Keratinocyte (primary cell): ENCODE results near the gene CA4. TPM values are rescaled to one million over a fixed set of nuclear protein-coding genes. Genes with fewer than 3 reads are reported as not detected.
A peak's percentile ranks its signal among the peaks of the same experiment; 100 is the strongest.

ENCODE experiments used
- DNase-seq: peaks from one replicate; pipeline ENCODE4 v3.0.0-alpha.2; 2011; ENCODE audit warnings: low read depth, missing footprints, low spot score
- FAIRE-seq: peaks from 2 replicates; lab custom pipeline; 2011; peaks lifted over from hg19 to GRCh38; lab: Jason Lieb, UNC
- H2AFZ ChIP-seq: 2 replicates; pipeline ENCODE4 v1.6.0; 2012; ENCODE audit warnings: low read length, control low read depth, inconsistent platforms; ENCODE audit not compliant: control insufficient read depth
- H3K27ac ChIP-seq: 2 replicates; pipeline ENCODE4 v1.5.1; 2011; ENCODE audit warnings: low read length; ENCODE audit not compliant: control insufficient read depth, insufficient read depth
- H3K27me3 ChIP-seq: 3 replicates; pipeline ENCODE4 v1.6.0; 2011; ENCODE audit warnings: low read length; ENCODE audit not compliant: control insufficient read depth, insufficient read depth; ENCODE audit errors: extremely low read depth
- H3K36me3 ChIP-seq, 2 experiments: 2 replicates in 1 of 2; 3 replicates in 1 of 2; pipeline ENCODE4 v1.5.1; 2011; ENCODE audit warnings: low read length in 2 of 2, mild to moderate bottlenecking in 1 of 2; ENCODE audit not compliant: control insufficient read depth in 2 of 2, insufficient read depth in 2 of 2; ENCODE audit errors: extremely low read depth in 1 of 2
- H3K4me1 ChIP-seq: 3 replicates; pipeline ENCODE4 v1.5.1; 2011; ENCODE audit warnings: low read length; ENCODE audit not compliant: control insufficient read depth, insufficient read depth; ENCODE audit errors: extremely low read depth
- H3K4me2 ChIP-seq: 3 replicates; pipeline ENCODE4 v1.6.0; 2011; ENCODE audit warnings: low read depth, low read length; ENCODE audit not compliant: control insufficient read depth, insufficient read depth; ENCODE audit errors: extremely low read depth
- H3K4me3 ChIP-seq, 3 experiments: fragments of 200-600 bp in 1 of 3; sonication (generic) in 1 of 3; 2 replicates in 2 of 3; 3 replicates in 1 of 3; pipeline ENCODE4 v1.5.1; 2011 to 2016; ENCODE audit warnings: low read length in 3 of 3, mild to moderate bottlenecking in 3 of 3, control low read depth in 2 of 3, inconsistent platforms in 1 of 3, low read depth in 1 of 3, mixed read lengths in 1 of 3, mixed run types in 1 of 3, moderate library complexity in 1 of 3; ENCODE audit not compliant: control insufficient read depth in 2 of 3, insufficient read depth in 2 of 3; ENCODE audit errors: extremely low read depth in 1 of 3
- H3K79me2 ChIP-seq: 2 replicates; pipeline ENCODE4 v1.6.0; 2012; ENCODE audit warnings: low read length; ENCODE audit not compliant: control insufficient read depth, insufficient read depth
- H3K9ac ChIP-seq: 3 replicates; pipeline ENCODE4 v1.6.0; 2011; ENCODE audit warnings: low read length; ENCODE audit not compliant: control insufficient read depth, insufficient read depth; ENCODE audit errors: extremely low read depth
- H3K9me1 ChIP-seq: 3 replicates; pipeline ENCODE4 v1.6.0; 2011; ENCODE audit warnings: low read length; ENCODE audit not compliant: control insufficient read depth, insufficient read depth; ENCODE audit errors: extremely low read depth
- H3K9me3 ChIP-seq: 2 replicates; pipeline ENCODE4 v1.5.1; 2012; ENCODE audit warnings: low read depth, low read length; ENCODE audit not compliant: control insufficient read depth
- H4K20me1 ChIP-seq: 3 replicates; pipeline ENCODE4 v1.6.0; 2011; ENCODE audit warnings: low read length; ENCODE audit not compliant: control insufficient read depth, insufficient read depth; ENCODE audit errors: extremely low read depth
- EZH2 ChIP-seq: IDR thresholded peaks from one replicate; pipeline ENCODE4 v1.6.1; 2012; ENCODE audit warnings: inconsistent platforms, mild to moderate bottlenecking, low read length, moderate library complexity
- dilution Hi-C: fragments of 300-500 bp; cut with MboI; formaldehyde crosslinking; loops from one replicate; pipeline ENCODE4 v1.7.0; 2020; ENCODE audit warnings: low sequenced_read_pairs; ENCODE audit not compliant: extremely low pct_ligation_motif_present
- polyA plus RNA-seq, 5 experiments: library from polyadenylated mRNA; depleted of rRNA in 3 of 5; stranded (reverse) in 3 of 5; stranded (forward) in 1 of 5; unstranded in 1 of 5; fragments of >200 nt; gene quantifications; 1 replicate in 1 of 5; 2 replicates in 3 of 5; 3 replicates in 1 of 5; pipeline versions ENCODE4 v1.2.1 to v1.2.3, GENCODE V29; 2011 to 2012; ENCODE audit warnings: missing spikeins in 2 of 5, low read depth in 1 of 5, low replicate concordance in 1 of 5
- TF ChIP-seq, protein P1 (sequence below), 3 experiments: IDR thresholded peaks in 1 of 3; conservative IDR thresholded peaks in 1 of 3; optimal IDR thresholded peaks in 1 of 3; 2 replicates in 2 of 3; 3 replicates in 1 of 3; pipeline versions ENCODE3 to v1.5.1; 2011; ENCODE audit warnings: low read length in 3 of 3, mild to moderate bottlenecking in 3 of 3, moderate library complexity in 2 of 3, control low read depth in 1 of 3, inconsistent platforms in 1 of 3; ENCODE audit not compliant: insufficient read depth in 2 of 3; ENCODE audit errors: extremely low read depth in 1 of 3

Gene CA4
- polyA plus RNA-seq, 1 donor (not counting 4 experiments of a cell fraction or from before 2014, with no cell fraction given), result not detected

DNA sequence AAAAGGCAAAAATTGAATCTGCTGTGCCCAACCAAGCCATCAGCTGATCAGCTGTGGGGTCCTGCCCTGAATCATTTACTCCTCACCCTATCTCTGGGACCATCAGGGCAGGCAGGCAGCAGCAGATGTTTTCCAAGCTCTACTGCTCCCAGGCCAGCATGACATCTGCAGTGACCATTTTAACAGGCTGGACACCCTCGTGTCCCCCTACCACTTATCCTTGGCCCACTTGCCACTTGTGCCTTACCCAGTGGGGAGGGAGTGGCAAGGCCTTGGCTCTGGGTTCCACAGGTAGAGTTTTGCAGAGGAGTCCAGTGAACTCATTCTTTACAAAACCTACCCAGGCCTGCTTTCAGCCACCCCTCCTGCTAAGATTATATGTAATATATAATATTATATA is 12.0 kb upstream of the CA4 start:
- H3K36me3 ChIP-seq, result no peaks in the 10 kb centered on the region
- H3K9ac ChIP-seq, result no peak overlapping the region
- dilution Hi-C loops, result no loop called here
- no peak overlapping the region for H2AFZ ChIP-seq
- no peaks in the 10 kb centered on the region for H3K9me1 ChIP-seq
- no peak overlapping the region for H3K4me2 ChIP-seq
- H3K27me3 ChIP-seq, result peaks cover 38% of the 10 kb centered on the region
- no peaks in the 10 kb centered on the region for H4K20me1 ChIP-seq
- H3K27ac ChIP-seq, result no peak overlapping the region
- no peak for FAIRE-seq
- no peak overlapping the region for H3K4me3 ChIP-seq
- DNase-seq, result no peak
- TF ChIP-seq EZH2, result no peak
- TF ChIP-seq, protein P1, sequence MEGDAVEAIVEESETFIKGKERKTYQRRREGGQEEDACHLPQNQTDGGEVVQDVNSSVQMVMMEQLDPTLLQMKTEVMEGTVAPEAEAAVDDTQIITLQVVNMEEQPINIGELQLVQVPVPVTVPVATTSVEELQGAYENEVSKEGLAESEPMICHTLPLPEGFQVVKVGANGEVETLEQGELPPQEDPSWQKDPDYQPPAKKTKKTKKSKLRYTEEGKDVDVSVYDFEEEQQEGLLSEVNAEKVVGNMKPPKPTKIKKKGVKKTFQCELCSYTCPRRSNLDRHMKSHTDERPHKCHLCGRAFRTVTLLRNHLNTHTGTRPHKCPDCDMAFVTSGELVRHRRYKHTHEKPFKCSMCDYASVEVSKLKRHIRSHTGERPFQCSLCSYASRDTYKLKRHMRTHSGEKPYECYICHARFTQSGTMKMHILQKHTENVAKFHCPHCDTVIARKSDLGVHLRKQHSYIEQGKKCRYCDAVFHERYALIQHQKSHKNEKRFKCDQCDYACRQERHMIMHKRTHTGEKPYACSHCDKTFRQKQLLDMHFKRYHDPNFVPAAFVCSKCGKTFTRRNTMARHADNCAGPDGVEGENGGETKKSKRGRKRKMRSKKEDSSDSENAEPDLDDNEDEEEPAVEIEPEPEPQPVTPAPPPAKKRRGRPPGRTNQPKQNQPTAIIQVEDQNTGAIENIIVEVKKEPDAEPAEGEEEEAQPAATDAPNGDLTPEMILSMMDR (optimal IDR thresholded peaks at IDR 0.05 in 1 of 3, IDR thresholded peaks at IDR 0.05 in 1 of 3, conservative IDR thresholded peaks at IDR 0.05 in 1 of 3; ENCODE audit: extremely low read depth in 1 of 3, insufficient read depth in 2 of 3, low read length in 3 of 3), result no peak
- H3K79me2 ChIP-seq, result no peaks in the 10 kb centered on the region
- H3K9me3 ChIP-seq, result no peaks in the 10 kb centered on the region
- peaks cover 12% of the 10 kb centered on the region for H3K4me1 ChIP-seq

DNA sequence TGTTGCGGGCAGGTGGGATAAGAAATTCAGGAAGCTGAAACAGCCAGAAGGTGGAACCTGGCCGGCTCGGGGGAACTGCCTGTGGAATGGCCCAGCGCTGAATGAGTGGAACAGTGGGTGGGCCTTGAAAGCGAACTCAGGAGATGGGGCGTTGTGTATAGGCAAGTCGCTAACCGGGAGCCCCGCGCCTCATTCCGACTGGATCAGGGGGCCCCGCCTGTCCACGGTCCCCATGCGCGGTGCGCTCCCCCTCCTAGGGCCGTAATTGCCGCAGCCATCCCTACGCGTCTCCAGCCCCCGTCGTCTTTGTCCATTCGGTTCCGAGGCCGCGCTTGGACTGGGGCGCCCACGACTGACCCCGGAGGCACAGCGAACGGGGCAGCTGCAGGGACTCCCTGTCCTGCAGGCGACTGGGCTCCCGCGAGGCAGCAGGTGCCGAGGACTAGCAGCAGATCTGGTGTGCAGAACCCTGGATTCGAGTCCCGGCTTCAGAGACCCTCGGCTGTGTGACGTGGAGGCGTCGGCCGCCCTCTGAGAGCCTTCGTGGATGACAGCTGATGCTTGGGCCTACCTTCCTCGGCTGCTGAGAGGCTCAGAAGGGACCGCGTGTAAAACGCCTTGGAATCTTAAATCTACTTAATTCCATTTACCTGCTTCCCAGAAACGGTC is 10.9 kb upstream of the CA4 start:
- no peak overlapping the region for H3K4me2 ChIP-seq
- no peaks in the 10 kb centered on the region for H3K79me2 ChIP-seq
- FAIRE-seq (no peak), DNase-seq (no peak)
- peak; percentile 67 for TF ChIP-seq EZH2
- TF ChIP-seq, protein P1 (optimal IDR thresholded peaks at IDR 0.05 in 1 of 3, IDR thresholded peaks at IDR 0.05 in 1 of 3, conservative IDR thresholded peaks at IDR 0.05 in 1 of 3; ENCODE audit: extremely low read depth in 1 of 3, insufficient read depth in 2 of 3, low read length in 3 of 3), result no peak
- dilution Hi-C loops, result no loop called here
- H3K27ac ChIP-seq, result no peak overlapping the region
- no peak overlapping the region for H3K4me3 ChIP-seq
- H4K20me1 ChIP-seq, result no peaks in the 10 kb centered on the region
- peaks cover 41% of the 10 kb centered on the region for H3K27me3 ChIP-seq
- H2AFZ ChIP-seq, result no peak overlapping the region
- H3K9ac ChIP-seq, result no peak overlapping the region
- no peaks in the 10 kb centered on the region for H3K36me3 ChIP-seq
- no peaks in the 10 kb centered on the region for H3K9me1 ChIP-seq
- no peaks in the 10 kb centered on the region for H3K9me3 ChIP-seq
- H3K4me1 ChIP-seq, result peaks cover 19% of the 10 kb centered on the region
